GM18517 (cell line): ENCODE data around the gene MAN1A2.
"Not testable (repeated sequence)": the region's sequence is repeated elsewhere in the genome, so short reads cannot be mapped to it uniquely, and the experiment has no call there.

Experiments
- ATAC-seq: cut with Tn5 transposase; IDR thresholded peaks from one replicate; pipeline ENCODE4 v1.9.1; 2021; ENCODE audit warnings: mild to moderate bottlenecking, moderate library complexity; ENCODE audit not compliant: unreplicated experiment

Gene MAN1A2

DNA sequence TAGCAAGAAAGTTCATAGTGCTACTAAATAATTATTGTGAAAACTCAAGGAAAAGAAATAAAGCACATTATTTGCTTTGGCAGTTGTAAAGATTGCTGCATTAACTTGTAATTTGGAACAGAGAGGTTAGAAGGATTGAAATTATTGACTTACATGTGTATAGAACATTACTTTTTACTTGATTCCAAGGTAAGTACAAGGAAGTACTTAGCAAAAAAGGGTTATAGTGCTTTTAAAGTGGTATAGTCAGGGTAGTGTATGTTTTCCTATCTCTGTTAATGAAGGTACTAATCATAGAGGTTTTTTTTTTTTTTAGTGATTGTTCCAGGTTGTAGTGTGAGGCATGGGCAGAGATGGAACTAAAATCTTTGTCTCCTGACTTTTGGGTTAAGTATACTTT lies 29.4 kb downstream of the MAN1A2 start:
- no peak for ATAC-seq

DNA sequence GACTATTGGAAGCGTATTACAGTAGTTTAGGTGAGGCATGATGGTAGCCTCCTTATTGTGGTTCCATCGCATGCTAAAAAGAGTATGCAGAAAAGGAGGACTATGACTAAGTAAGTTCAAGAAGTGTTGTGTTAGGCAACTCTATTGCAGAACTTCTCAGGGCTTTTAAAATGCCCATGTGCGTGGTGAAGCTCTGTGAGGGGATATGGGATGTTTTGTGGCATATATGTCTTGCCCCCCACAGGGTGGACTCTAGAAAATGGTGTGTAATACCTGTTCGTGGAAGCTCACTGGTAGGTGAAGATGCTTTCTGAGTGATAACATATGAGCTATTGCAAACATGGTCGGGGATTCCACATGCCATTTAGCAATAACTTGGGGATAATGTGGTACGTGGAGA lies 31.7 kb downstream of the MAN1A2 start:
- no peak for ATAC-seq

DNA sequence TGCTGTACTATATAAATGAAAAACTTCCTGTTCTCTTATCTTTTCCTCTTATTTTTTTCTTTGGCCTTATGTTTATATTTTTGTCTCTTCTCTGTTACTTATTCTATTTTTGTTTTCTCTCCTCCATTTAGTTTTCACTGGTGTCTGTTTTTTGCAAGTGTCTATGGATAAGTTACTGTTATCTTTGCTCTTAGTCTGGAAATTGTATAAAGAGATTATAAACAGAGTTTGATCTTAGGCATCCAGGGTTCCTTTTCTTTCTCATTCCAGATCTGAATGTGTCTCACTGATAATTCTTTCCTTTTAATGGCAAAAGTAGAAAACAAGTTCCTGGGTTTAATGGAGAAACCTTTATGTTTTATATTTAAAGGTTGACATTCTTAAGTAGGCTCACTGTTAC lies 34.5 kb downstream of the MAN1A2 start:
- ATAC-seq, result no peak

DNA sequence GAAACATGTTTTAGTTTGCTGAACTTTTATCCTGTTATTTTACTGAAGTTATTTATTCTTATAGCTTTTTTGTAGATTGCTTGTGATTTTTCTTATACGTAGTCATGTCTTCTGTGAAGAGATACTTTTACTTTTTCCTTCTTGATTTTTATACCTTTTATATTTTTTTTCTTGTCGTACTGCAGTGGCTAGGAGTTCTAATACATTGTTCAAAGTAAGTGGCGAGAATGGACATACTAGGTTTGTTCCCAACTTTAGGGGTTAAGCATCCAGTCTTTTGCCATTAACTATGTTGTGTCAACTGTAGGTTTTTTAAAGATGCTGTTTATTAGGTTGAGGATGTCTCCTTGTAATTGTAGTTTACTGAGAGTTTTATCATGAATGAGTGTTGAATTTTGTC lies 36.3 kb downstream of the MAN1A2 start:
- ATAC-seq, result no peak

DNA sequence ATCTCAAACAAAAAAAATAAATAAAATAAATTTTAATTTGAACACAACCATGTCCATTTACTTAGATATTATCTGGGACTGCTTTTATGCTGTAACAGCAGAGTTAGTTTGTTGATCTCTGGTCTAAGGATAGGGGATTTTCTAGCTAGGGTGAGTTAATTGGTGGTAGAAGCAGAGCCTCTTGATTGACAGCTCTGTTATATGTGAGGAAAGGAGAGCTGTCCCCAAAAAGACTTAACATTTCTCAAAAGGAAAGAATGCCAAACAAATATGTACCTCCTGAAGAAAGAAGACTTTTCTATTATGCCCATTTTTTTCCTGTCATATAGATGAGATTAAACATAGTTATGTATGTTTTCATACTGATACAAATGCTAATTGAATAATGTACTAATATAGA lies 37.8 kb downstream of the MAN1A2 start:
- no peak for ATAC-seq

DNA sequence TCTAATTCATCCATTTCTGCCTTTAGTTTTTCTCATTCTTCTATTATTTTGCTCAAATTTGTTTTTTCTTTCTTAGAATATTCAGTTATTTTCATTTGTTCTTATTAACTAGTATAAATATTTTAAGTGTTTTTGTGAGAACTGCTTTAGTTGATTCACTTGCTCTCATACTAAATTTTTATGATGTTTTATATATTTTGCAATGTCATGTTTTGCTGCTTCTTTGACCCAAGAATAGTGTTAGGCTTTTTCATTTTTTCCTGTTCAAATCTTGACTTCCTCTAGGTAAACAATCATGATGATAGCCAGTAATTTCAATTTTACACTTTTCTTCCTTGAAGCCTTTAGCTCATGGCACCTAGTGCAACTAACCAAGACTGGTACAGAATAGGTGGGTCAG lies 45.2 kb downstream of the MAN1A2 start:
- no peak for ATAC-seq

DNA sequence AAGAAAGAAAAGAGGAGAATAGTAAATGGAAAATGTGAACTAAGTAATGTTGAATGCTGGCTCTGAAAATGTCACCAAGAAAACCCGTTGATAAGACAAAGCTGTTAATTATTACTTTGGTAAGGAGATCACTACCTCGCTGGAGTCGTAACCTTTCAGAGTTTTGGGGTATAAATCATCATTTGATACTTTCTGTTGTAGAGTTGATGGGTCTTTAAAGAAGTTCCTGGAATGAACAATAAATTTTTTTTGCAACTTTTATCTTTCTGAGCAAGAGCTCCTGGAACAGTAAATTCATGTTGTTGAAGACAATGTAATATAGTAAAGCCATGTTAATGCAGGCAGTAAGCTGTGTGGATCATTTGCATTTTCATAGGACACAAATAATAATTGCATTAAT lies 46.2 kb downstream of the MAN1A2 start:
- ATAC-seq, result no peak

DNA sequence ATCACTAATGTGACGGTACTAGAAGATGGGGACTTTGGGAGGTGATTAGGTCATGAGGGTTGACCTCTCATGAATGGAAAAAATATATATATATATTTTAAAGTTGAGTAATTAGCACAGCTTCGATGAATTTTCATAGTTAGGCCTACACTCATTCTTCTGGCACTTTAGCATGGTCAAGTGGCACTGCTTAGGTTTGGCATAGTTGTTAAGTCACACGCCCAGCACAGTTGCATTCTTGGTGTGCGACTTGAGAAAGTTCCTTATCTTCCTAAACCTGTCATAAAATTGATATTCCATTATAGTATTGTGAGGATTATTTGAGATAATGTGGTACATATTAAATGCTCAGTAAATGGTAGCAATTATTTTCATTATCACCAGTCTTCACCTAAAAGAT lies 47.7 kb downstream of the MAN1A2 start:
- ATAC-seq, result no peak

DNA sequence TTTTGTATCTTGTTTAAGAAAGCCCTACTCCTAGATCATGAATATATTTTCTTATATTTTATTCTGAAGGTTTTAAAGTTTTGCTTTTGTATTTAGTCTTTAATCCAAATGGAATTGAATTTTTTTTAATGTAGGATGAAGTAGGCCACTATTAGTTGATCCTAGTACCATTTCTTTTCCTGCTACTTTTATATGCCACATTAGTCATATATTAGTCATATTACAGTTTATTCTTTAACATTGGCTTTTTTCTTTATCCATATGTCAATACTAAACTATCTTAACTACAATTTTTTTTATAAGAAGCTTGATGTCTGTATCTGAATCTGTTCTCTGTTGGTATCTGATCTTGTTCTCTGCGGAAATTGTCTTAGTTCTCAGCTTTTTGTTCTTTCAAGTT lies 48.8 kb downstream of the MAN1A2 start:
- no peak for ATAC-seq

DNA sequence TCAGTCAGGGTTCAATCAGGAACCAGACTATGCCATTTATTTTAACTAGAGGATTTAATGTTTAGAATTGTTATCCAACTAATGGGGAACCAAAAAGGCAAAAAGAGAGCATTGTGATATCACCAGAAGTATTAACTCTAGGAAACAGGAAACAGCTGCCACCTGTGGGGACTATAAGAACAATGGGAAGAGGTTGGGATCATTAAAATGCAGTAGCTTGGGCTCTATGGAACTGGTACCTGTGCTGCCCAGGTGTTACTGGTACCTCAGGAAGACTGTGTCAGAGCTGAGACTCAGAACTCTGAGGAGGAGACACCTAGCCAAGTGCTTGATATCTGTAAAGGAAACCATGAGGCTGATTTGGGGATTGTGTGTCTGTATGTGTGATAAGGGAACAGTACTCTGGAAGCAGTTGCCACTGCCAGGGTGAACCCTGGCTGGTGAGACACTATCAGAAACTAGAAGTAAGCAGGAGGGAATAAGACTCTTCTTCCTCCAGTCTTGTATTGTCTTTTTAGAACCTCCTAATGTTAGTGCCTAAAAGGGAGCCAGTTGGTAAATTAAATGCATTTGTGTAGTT lies 49.4 kb downstream of the MAN1A2 start:
- no peak for ATAC-seq

DNA sequence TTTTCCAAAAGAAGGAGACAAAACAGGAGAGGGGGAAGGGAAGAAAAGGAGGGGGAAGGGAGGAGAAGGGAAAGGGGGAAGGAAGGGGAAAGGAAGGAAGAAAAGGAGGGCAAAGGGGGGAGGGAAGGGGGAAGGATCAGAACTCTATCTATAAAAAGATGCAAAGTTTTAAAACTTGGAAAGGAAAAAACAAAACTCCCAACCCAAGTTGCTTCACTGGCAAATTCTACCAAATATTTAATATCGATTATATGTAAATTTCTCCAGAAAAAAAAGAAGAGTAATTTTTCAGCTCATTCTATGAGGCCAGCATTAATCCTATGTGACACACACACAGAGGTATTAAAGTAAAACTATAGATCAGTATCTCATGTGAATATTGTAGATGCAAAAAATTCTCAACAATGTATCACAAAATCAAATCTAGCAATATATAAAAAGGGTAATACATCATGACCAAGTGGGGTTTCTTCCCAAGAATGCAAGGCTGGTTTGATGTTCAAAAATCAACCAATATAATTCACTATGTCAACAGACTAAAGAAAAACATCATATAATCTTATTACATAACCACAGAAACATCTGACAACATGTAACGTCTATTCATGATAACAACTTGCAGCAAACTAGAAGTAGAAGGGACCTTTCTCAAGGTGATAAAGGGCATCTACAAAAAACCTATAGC lies 57.9 kb downstream of the MAN1A2 start:
- no peak for ATAC-seq

DNA sequence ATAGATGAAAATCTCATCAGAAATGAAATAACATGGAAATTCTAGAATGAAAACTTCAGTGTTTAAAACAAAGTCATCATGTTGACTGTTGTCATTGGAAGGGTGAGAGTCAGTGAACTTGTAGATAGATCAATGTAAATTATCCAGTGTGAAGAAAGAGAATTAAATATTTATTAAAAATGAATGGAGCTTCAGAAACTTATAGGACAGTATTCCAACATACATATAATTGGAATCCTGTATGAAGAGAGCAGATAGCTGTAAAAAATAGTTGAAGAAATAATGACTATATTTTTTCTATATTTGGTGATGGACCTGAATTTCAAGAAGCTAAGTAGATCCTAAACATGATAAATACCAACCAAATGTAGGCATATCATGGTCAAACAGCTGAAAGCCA lies 60.0 kb downstream of the MAN1A2 start:
- no peak for ATAC-seq

DNA sequence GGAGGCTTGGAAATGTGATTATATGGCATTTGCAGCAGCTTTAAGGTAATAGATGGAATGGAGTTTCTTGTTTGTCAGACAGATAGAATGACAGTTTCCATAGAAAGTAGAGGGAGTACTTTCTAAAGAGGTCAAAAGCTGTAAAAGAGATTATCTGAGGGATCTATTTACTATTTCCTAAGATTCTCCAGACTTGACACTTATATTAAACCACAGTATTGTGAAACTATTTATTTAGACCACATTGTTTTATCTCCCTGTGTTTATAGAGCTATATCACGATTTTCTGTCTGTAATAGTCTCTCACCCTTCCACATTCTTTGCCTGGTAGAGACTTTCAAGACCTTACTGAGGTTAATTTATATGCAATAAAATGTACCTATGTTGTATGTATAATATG lies 66.7 kb downstream of the MAN1A2 start:
- ATAC-seq, result no peak

DNA sequence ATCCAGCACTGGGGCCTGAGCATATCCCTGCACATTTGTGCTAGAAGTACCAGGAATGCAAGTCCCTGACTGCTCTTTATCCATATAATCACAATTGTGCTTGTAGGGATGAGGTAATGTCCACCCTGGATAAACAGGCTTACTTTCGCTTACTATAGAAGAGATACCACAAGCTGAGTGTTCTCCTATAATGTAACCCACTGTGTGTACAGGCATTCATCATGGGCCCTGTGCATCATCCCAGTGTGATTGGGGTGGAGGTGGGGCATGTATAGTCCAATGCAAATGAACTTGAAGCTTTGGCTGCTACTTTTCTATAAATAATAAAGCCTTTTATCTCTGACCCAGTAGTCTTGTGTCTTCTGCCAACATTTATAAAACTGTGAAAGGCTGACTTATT lies 69.3 kb downstream of the MAN1A2 start:
- no peak for ATAC-seq

DNA sequence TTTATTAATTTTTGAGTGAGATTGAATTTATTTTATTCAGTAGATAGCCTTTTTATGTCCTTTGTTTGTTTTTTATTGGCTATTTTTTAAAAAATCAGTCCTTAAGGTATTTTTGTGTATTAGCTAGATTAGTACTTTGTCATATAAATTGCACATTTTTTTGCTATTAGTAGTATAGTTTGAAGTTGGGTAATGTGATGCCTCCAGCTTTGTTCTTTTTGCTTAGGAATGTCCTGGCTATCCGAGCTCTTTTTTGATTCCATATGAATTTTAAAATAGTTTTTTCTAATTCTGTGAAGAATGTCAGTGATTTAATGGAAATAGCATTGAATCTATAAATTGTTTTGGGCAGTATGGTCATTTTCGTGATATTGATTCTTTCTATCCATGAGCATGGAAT lies 80.4 kb downstream of the MAN1A2 start:
- ATAC-seq, result no peak

DNA sequence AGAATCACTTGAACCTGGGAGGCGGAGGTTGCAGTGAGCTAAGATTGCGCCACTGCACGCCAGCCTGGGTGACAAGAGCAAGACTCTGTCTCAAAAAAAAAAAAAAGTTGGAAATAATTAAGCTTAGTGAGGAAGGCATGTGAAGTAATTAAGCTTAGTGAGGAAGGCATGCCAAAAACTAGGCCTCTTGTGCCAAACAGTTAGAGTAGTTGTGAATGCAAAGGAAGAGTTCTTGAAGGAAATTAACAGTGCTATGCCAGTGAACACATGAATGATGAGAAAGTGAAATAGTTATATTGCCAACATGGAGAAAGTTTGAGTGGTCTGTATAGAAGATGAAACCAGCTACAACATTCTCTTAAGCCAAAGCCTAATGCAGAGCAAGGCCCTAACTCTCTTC lies 85.0 kb downstream of the MAN1A2 start:
- ATAC-seq, result no peak

DNA sequence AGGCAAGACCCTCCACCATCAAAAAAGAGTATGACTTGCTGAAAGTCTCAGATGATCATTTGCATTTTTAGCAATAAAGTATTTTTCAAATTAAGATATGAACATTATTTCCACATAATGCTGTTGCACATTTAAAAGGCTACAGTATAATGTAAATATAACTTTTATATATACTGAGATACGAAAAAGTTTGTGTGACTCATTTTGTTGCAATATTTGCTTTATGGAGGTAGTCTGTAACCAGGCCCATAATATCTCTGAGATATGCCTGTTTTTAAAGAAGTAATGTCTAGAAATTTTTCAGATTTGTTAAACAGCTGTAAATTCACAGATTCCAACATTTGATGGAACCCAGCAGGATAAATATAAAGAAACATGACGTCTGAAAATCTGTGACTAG lies 86.7 kb downstream of the MAN1A2 start:
- ATAC-seq, result no peak

DNA sequence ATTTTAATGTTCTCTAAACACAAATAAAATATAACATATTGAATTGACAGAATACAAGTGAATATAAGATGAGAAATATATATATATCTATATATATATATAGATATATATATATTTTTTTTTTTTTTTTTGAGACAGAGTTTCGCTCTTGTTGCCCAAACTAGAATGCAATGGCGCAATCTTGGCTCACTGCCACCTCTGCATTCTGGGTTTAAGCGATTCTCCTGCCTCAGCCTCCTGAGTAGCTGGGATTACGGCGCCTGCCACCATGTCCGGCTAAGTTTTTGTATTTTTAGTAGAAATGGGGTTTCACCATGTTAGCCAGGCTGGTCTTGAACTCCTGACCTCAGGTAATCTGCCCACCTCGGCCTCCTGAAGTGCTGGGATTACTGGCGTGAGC lies 91.2 kb downstream of the MAN1A2 start:
- not testable (repeated sequence) for ATAC-seq

DNA sequence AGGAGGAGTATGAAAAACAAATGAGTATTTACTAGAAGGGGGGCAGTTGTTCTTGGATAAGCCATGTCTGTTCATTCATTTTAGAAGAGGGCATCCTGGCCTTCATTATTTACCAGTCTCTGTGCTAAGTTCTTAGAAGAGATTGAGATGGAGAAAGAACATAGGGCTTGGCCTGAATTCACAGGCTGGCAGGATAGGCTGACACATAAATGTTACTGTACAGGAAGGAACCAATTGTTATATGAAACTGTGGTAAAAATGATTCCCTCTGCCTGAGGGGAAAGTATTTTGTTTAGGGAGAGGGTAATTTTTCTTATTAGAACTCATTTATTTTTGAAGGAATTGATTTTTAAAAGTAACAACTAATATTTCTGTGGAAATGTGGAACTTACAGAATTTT lies 99.5 kb downstream of the MAN1A2 start:
- ATAC-seq, result no peak

DNA sequence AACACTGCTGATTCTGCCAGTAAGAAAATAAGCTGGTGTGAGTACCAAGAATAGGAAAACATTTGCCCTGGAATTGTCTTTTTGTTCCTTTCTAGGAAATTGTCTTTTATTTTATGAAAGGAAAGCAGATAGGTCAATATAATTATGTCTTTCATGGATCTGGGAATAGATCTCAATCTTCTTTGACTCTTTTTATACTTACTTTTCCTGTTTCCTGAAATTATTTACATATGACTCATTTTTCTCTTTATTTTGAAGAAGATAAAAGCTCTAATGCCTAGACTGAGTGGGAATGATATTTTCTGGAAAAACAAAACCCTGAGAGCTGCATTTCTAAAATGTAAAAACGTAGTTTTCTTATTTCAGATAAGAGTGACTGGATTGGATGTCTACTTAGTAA lies 100.1 kb downstream of the MAN1A2 start:
- no peak for ATAC-seq

DNA sequence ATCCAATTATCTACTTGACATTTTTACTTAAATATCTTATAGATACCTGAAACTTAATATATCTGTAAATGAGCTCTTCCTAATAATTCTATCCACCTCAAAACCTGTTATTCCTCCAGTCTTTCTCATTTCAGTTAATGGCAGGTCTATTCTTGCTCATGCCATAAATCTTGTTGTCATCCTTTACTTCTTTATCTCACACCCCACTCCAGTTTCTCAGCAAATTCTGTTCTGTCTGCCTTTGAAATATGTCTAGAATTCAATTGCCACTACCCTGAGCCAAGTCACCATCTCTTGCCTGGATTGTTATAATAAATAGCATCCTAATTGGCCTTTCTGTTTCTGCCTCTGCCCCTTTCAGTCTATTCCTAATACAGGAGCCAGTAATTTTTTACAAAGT lies 105.8 kb downstream of the MAN1A2 start:
- ATAC-seq, result no peak

DNA sequence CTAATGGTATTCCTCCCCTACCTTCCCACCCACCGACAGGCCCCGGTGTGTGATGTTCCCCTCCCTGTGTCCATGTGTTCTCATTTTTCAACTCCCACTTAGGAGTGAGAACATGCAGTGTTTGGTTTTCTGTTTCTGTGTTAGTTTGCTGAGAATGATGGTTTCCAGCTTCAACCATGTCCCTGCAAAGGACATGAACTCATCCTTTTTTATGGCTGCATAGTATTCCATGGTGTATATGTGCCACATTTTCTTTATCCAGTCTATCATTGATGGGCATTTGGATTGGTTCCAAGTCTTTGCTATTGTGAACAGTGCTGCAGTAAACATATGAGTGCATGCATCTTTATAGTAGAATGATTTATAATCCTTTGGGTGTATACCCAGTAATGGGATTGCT lies 108.2 kb downstream of the MAN1A2 start:
- not testable (repeated sequence) for ATAC-seq

DNA sequence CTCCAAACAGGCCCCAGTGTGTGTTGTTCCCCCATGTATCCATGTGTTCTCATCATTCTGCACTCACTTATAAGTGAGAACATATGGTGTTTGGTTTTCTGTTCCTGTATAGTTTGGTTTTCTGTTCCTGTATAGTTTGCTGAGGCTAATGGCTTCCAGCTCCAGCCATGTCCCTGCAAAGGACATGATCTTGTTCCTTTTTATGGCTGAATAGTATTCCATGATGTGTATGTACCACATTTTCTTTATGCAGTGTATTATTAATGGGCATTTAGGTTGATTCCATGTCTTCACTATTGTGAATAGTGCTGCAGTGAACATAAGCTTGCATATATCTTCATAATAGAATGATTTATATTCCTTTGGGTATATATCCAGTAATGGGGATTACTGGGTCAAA lies 111.8 kb downstream of the MAN1A2 start:
- no peak for ATAC-seq
